PC-9 (cell line): ENCODE results near the gene TRABD2B. TPM values are rescaled to one million over a fixed set of nuclear protein-coding genes. Genes with fewer than 3 reads are reported as not detected.

ENCODE experiments used
- BruUV-seq: library from RNA; stranded (reverse); fragments of 400-500 nt; replicated peaks from 2 replicates; lab custom pipeline; 2021; lab: Mats Ljungman, UMichigan
- CTCF ChIA-PET: fragments of 300-600 bp; sonication (Branson Sonifier 250); formaldehyde crosslinking; loops from one replicate; lab custom pipeline; 2022; ENCODE audit warnings: antibody characterized with exemption; lab: Charles Lee
- POLR2A ChIA-PET: fragments of 300-600 bp; sonication (Branson Sonifier 250); formaldehyde crosslinking; loops from one replicate; lab custom pipeline; 2022; ENCODE audit warnings: antibody characterized with exemption; ENCODE audit not compliant: unreplicated experiment; lab: Charles Lee
- DNase-seq, 2 experiments: peaks; one replicate each; pipeline versions ENCODE4 v3.0.0 to v3.0.0-alpha.2; 2015 to 2022; ENCODE audit warnings: mixed read lengths in 1 of 2
- H2AFZ ChIP-seq: fragments of 200-600 bp; sonication (generic); 2 replicates; pipeline ENCODE4 v1.8.1; 2017; ENCODE audit warnings: antibody characterized with exemption
- H3F3A ChIP-seq: fragments of 200-600 bp; sonication (generic); 2 replicates; pipeline ENCODE4 v1.8.1; 2017; ENCODE audit warnings: antibody characterized with exemption, mild to moderate bottlenecking, low read depth; ENCODE audit not compliant: insufficient read depth
- H3K27ac ChIP-seq: fragments of 200-600 bp; sonication (generic); 2 replicates; pipeline ENCODE4 v1.6.1; 2016; ENCODE audit warnings: mixed run types
- H3K27me3 ChIP-seq: fragments of 200-600 bp; sonication (generic); 2 replicates; pipeline ENCODE4 v1.6.1; 2016; ENCODE audit warnings: low read depth, mixed run types; ENCODE audit not compliant: insufficient read depth
- H3K36me3 ChIP-seq: fragments of 200-600 bp; sonication (generic); 2 replicates; pipeline ENCODE4 v1.6.1; 2016; ENCODE audit warnings: low read depth, mixed run types
- H3K4me1 ChIP-seq: fragments of 200-600 bp; sonication (generic); replicated peaks from 2 replicates; pipeline ENCODE4 v1.6.1; 2016; ENCODE audit warnings: mixed run types; ENCODE audit not compliant: insufficient read depth
- H3K4me2 ChIP-seq: fragments of 200-600 bp; sonication (generic); 2 replicates; pipeline ENCODE4 v1.6.1; 2017; ENCODE audit warnings: mixed run types
- H3K4me3 ChIP-seq: fragments of 200-600 bp; sonication (generic); 2 replicates; pipeline ENCODE4 v1.6.1; 2016; ENCODE audit warnings: mixed run types
- H3K79me2 ChIP-seq: fragments of 200-600 bp; sonication (generic); 2 replicates; pipeline ENCODE4 v1.6.1; 2017; ENCODE audit warnings: low read depth, mixed run types
- H3K9me2 ChIP-seq: fragments of 200-600 bp; sonication (generic); 2 replicates; pipeline ENCODE4 v1.8.1; 2017; ENCODE audit warnings: mild to moderate bottlenecking; ENCODE audit not compliant: insufficient read depth
- H3K9me3 ChIP-seq: fragments of 200-600 bp; sonication (generic); 2 replicates; pipeline ENCODE4 v1.8.1; 2016; ENCODE audit warnings: low read depth; ENCODE audit not compliant: insufficient read depth
- H4K20me1 ChIP-seq: fragments of 200-600 bp; sonication (generic); 2 replicates; pipeline ENCODE4 v1.8.1; 2017; ENCODE audit not compliant: insufficient read depth
- EZH2 ChIP-seq: fragments of 200-600 bp; sonication (generic); IDR thresholded peaks from 2 replicates; pipeline ENCODE4 v1.8.0; 2017; ENCODE audit warnings: antibody characterized with exemption, low read depth
- intact Hi-C: fragments of 100-400 bp; cut with micrococcal nuclease; formaldehyde crosslinking; loops from one replicate; pipeline ENCODE4 v1.10.0; 2022; ENCODE audit not compliant: unreplicated experiment
- total RNA-seq: library from RNA; stranded (reverse); gene quantifications from 2 replicates; pipeline ENCODE4 v1.2.3, GENCODE V29; 2021
- TF ChIP-seq, protein P1 (sequence below): fragments of 200-600 bp; sonication (generic); conservative IDR thresholded peaks from 2 replicates; pipeline ENCODE4 v1.6.1; 2017; ENCODE audit warnings: mixed run types, antibody characterized with exemption, mild to moderate bottlenecking, moderate library complexity

The TRABD2B gene
- total RNA-seq, 1 experiment from 2014 or later, result not detected

GRCh38 chr1:47761974-47762373, 235.2 kb downstream of the TRABD2B start:
- Histone ChIP-seq H2AFZ (no peak overlapping the region), H3K9me2 (no peaks in the 10 kb centered on the region), H3K4me3 (no peak overlapping the region), H3K27ac (no peak overlapping the region), H3K27me3 (peaks cover 10% of the 10 kb centered on the region; the same call in 1 of the 2 replicates), H4K20me1 (no peaks in the 10 kb centered on the region), H3K4me2 (no peak overlapping the region), H3K9me3 (no peaks in the 10 kb centered on the region), H3K79me2 (no peaks in the 10 kb centered on the region), H3F3A (no peaks in the 10 kb centered on the region), H3K36me3 (no peaks in the 10 kb centered on the region), H3K4me1 (no peaks in the 10 kb centered on the region)
- intact Hi-C loops, result no loop called here
- DNase-seq, result no peak
- ChIA-PET POLR2A (no interaction called here), CTCF (no interaction called here)
- no TSS peak for BruUV-seq
- no peak for TF ChIP-seq EZH2
- TF ChIP-seq, protein P1, sequence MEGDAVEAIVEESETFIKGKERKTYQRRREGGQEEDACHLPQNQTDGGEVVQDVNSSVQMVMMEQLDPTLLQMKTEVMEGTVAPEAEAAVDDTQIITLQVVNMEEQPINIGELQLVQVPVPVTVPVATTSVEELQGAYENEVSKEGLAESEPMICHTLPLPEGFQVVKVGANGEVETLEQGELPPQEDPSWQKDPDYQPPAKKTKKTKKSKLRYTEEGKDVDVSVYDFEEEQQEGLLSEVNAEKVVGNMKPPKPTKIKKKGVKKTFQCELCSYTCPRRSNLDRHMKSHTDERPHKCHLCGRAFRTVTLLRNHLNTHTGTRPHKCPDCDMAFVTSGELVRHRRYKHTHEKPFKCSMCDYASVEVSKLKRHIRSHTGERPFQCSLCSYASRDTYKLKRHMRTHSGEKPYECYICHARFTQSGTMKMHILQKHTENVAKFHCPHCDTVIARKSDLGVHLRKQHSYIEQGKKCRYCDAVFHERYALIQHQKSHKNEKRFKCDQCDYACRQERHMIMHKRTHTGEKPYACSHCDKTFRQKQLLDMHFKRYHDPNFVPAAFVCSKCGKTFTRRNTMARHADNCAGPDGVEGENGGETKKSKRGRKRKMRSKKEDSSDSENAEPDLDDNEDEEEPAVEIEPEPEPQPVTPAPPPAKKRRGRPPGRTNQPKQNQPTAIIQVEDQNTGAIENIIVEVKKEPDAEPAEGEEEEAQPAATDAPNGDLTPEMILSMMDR, result no peak

GRCh38 chr1:47761201-47761930, 235.8 kb downstream of the TRABD2B start:
- Histone ChIP-seq H3K4me2 (no peak overlapping the region), H3K27ac (no peak overlapping the region), H3K9me2 (no peaks in the 10 kb centered on the region), H3K4me1 (no peaks in the 10 kb centered on the region), H3K79me2 (no peaks in the 10 kb centered on the region), H3K4me3 (no peak overlapping the region), H3F3A (no peaks in the 10 kb centered on the region), H3K27me3 (peaks cover 10% of the 10 kb centered on the region; the same call in 1 of the 2 replicates), H4K20me1 (no peaks in the 10 kb centered on the region), H3K36me3 (no peaks in the 10 kb centered on the region), H3K9me3 (no peaks in the 10 kb centered on the region), H2AFZ (no peak overlapping the region)
- DNase-seq, result no peak
- ChIA-PET POLR2A (no interaction called here), CTCF (no interaction called here)
- no TSS peak for BruUV-seq
- TF ChIP-seq, protein P1, result no peak
- TF ChIP-seq EZH2, result no peak
- intact Hi-C loops, result no loop called here

DNA sequence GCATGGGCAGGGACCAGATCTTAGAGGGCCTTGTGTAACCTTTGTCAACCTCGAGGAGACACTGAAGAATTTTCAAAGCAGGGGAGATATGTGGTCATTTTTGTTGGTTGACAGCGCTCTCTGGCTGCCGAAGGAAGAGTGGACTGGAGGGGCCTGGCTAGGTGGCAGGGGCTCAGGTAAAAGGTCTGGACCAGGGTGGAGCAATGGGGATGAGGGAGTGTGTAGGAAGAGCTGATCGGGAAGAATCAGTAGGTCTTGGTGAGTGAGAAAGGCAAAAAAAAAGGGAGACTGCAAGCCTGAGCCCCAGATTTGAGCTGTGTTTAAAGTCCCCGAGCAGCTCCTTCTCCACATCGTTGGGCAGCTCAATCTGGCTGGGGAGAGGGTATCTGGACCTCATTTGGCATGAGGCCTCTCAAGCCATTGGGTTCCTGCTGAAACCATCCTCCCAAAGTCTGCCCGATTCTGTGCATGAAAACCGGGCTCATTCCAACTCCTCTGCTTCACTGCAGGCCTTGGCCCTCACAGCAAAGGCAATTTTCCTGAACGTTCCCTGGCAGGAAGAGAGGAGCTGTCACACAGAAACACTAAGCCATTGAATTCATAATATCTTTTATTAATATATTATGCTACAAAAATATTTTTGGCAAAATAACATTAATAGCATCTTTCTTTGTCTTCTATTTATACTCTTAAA, 237.1 kb downstream of the TRABD2B start:
- Histone ChIP-seq H3K4me1 (no peaks in the 10 kb centered on the region), H3K36me3 (no peaks in the 10 kb centered on the region), H3K4me3 (no peak overlapping the region), H3F3A (no peaks in the 10 kb centered on the region), H3K27me3 (peaks cover 10% of the 10 kb centered on the region; the same call in 1 of the 2 replicates), H3K27ac (no peak overlapping the region), H3K9me3 (no peaks in the 10 kb centered on the region), H3K4me2 (no peak overlapping the region), H4K20me1 (no peaks in the 10 kb centered on the region), H3K79me2 (no peaks in the 10 kb centered on the region), H2AFZ (no peak overlapping the region), H3K9me2 (no peaks in the 10 kb centered on the region)
- intact Hi-C loops, result no loop called here
- no peak for DNase-seq
- no peak for TF ChIP-seq EZH2
- TF ChIP-seq, protein P1, result no peak
- ChIA-PET POLR2A (no interaction called here), CTCF (no interaction called here)
- BruUV-seq, result no TSS peak
